ENCODE results near the gene LYSET.

GRCh38 chr14:93201155-93201704 lies 16.1 kb downstream of the LYSET start:
- TF ChIP-seq CTCF (IDR thresholded peaks at IDR 0.05; ENCODE audit: insufficient read depth, low read length) (no peak), GABPA (IDR thresholded peaks at IDR 0.05; ENCODE audit: low read depth) (no peak), POLR2AphosphoS5 (IDR thresholded peaks at IDR 0.05; ENCODE audit: low read depth) (no peak)
- TF ChIP-seq, protein P1, sequence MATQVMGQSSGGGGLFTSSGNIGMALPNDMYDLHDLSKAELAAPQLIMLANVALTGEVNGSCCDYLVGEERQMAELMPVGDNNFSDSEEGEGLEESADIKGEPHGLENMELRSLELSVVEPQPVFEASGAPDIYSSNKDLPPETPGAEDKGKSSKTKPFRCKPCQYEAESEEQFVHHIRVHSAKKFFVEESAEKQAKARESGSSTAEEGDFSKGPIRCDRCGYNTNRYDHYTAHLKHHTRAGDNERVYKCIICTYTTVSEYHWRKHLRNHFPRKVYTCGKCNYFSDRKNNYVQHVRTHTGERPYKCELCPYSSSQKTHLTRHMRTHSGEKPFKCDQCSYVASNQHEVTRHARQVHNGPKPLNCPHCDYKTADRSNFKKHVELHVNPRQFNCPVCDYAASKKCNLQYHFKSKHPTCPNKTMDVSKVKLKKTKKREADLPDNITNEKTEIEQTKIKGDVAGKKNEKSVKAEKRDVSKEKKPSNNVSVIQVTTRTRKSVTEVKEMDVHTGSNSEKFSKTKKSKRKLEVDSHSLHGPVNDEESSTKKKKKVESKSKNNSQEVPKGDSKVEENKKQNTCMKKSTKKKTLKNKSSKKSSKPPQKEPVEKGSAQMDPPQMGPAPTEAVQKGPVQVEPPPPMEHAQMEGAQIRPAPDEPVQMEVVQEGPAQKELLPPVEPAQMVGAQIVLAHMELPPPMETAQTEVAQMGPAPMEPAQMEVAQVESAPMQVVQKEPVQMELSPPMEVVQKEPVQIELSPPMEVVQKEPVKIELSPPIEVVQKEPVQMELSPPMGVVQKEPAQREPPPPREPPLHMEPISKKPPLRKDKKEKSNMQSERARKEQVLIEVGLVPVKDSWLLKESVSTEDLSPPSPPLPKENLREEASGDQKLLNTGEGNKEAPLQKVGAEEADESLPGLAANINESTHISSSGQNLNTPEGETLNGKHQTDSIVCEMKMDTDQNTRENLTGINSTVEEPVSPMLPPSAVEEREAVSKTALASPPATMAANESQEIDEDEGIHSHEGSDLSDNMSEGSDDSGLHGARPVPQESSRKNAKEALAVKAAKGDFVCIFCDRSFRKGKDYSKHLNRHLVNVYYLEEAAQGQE (IDR thresholded peaks at IDR 0.05; ENCODE audit: insufficient replicate concordance, low read depth), result no peak
